Endothelial cell (in vitro differentiated cells): ENCODE measurements around the gene ODAD3. TPM values are rescaled to one million over a fixed set of nuclear protein-coding genes. Genes with fewer than 3 reads are reported as not detected.

Source experiments
- DNase-seq: peaks from one replicate; pipeline ENCODE4 v3.0.0; 2021; ENCODE audit warnings: low spot score
- H3K27ac Mint-ChIP-seq: one replicate; pipeline ENCODE4 v1.8.0; 2021; ENCODE audit warnings: mixed read lengths, inconsistent platforms; ENCODE audit not compliant: unreplicated experiment
- H3K27me3 Mint-ChIP-seq: one replicate; pipeline ENCODE4 v1.8.0; 2021; ENCODE audit warnings: mild to moderate bottlenecking, moderate library complexity, mixed read lengths, inconsistent platforms; ENCODE audit not compliant: unreplicated experiment
- H3K36me3 Mint-ChIP-seq: one replicate; pipeline ENCODE4 v1.8.0; 2021; ENCODE audit warnings: mild to moderate bottlenecking, low read depth, mixed read lengths, inconsistent platforms; ENCODE audit not compliant: unreplicated experiment
- H3K4me1 Mint-ChIP-seq: one replicate; pipeline ENCODE4 v1.8.0; 2021; ENCODE audit warnings: mild to moderate bottlenecking, mixed read lengths, inconsistent platforms; ENCODE audit not compliant: unreplicated experiment
- H3K4me3 Mint-ChIP-seq: one replicate; pipeline ENCODE4 v1.8.0; 2021; ENCODE audit warnings: mild to moderate bottlenecking, mixed read lengths, inconsistent platforms; ENCODE audit not compliant: unreplicated experiment
- H3K9me3 Mint-ChIP-seq: one replicate; pipeline ENCODE4 v1.8.0; 2021; ENCODE audit warnings: mixed read lengths, inconsistent platforms; ENCODE audit not compliant: unreplicated experiment
- total RNA-seq: library from RNA; stranded (reverse); fragmentation: NEBNext Ultra II Directional; extraction: Animal tissue kit (Norgen Biotek cat#: 25700); gene quantifications from one replicate; pipeline ENCODE4 v1.2.1, GENCODE V29; 2021; ENCODE audit not compliant: unreplicated experiment
- TF ChIP-seq, protein P1 (sequence below): fragments of 200-600 bp; sonication (generic); IDR thresholded peaks from one replicate; pipeline ENCODE4 v1.5.0; 2021; ENCODE audit warnings: antibody characterized with exemption; ENCODE audit not compliant: unreplicated experiment

ODAD3 gene
- total RNA-seq, 1 donor from 2014 or later, result 0.64 TPM

DNA sequence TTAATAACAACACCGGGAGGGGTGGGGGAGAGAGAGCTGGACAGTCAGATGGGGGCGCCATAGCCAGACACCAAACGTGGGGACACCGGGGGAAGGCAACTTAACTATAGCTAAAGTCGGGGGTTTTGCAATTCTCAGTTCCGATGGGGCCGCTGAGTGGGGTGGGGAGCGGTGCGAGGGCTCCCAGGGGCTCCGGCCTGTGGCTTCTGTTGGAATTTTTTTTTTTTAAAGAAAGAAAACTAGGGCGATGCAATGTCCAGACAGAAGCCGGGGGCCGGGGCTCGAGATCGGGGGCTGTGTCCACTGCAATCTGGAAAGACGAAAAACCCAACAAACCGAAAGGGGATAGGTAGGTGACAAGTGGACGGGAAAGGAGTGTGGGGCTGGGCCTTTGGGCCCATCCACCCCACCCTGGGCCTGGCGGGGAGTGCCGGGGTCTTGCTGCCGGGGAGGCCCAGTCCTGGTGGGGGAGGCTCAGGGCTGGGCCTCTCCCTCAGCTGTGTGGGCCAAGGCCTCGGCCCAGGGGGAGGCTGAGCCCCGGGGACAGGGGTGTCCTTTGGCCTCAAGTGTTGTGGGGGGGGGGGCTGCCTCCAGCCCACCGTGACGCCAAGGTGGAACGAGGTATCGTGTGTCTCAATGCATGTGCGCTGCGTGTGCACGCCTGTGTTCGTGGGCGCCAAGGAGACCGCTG, 17.8 kb upstream of the ODAD3 start:
- Mint-ChIP-seq H3K4me3 (no peak overlapping the region), H3K27ac (no peak overlapping the region)
- DNase-seq, result no peak

GRCh38 chr19:11451871-11452619, 17.1 kb upstream of the ODAD3 start:
- peaks cover 2% of the 10 kb centered on the region for H3K4me1 Mint-ChIP-seq
- no peak for DNase-seq
- TF ChIP-seq, protein P1, sequence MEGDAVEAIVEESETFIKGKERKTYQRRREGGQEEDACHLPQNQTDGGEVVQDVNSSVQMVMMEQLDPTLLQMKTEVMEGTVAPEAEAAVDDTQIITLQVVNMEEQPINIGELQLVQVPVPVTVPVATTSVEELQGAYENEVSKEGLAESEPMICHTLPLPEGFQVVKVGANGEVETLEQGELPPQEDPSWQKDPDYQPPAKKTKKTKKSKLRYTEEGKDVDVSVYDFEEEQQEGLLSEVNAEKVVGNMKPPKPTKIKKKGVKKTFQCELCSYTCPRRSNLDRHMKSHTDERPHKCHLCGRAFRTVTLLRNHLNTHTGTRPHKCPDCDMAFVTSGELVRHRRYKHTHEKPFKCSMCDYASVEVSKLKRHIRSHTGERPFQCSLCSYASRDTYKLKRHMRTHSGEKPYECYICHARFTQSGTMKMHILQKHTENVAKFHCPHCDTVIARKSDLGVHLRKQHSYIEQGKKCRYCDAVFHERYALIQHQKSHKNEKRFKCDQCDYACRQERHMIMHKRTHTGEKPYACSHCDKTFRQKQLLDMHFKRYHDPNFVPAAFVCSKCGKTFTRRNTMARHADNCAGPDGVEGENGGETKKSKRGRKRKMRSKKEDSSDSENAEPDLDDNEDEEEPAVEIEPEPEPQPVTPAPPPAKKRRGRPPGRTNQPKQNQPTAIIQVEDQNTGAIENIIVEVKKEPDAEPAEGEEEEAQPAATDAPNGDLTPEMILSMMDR, result no peak
- peaks cover 4% of the 10 kb centered on the region for H3K36me3 Mint-ChIP-seq
- no peak overlapping the region for H3K27ac Mint-ChIP-seq
- H3K4me3 Mint-ChIP-seq, result no peak overlapping the region
- H3K9me3 Mint-ChIP-seq, result no peaks in the 10 kb centered on the region
- H3K27me3 Mint-ChIP-seq, result no peaks in the 10 kb centered on the region

More for the DNA sequence above, 17.8 kb upstream of the ODAD3 start:
- peaks cover 2% of the 10 kb centered on the region for H3K4me1 Mint-ChIP-seq
- H3K36me3 Mint-ChIP-seq, result peaks cover 4% of the 10 kb centered on the region
- H3K9me3 Mint-ChIP-seq, result no peaks in the 10 kb centered on the region
- no peaks in the 10 kb centered on the region for H3K27me3 Mint-ChIP-seq
- TF ChIP-seq, protein P1, result no peak

DNA sequence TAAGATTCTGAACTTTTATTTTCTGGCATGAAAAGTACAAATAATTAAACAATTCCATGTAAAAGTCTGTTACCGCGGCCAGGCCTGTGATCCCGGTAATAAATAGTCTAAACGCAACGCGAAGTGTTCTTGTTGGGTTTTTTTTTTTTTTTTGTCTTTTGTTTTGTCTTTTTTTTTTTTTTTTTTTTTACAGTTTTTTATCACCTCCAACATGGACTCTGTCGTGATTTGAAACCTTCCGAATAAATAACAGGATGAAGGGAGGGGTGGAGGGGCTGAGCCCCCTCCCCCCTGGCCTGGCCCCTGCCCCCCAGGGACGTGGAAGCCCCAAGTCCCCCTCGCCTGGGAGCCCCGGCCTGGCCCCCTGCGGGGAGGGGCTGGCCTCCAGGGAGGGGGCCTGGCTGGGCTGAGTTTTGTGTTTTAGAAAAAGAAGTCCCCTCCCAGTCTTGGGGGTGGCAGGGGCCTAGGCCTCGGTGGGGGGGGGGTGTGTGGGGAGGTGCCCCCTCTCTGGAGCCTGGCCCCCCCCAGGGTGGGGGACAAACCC, 16.5 kb upstream of the ODAD3 start:
- Mint-ChIP-seq H3K4me1 (peaks cover 2% of the 10 kb centered on the region), H3K9me3 (no peaks in the 10 kb centered on the region), H3K27ac (no peak overlapping the region), H3K27me3 (peaks cover 2% of the 10 kb centered on the region), H3K36me3 (peaks cover 4% of the 10 kb centered on the region), H3K4me3 (no peak overlapping the region)
- TF ChIP-seq, protein P1, result no peak
- no peak for DNase-seq

DNA sequence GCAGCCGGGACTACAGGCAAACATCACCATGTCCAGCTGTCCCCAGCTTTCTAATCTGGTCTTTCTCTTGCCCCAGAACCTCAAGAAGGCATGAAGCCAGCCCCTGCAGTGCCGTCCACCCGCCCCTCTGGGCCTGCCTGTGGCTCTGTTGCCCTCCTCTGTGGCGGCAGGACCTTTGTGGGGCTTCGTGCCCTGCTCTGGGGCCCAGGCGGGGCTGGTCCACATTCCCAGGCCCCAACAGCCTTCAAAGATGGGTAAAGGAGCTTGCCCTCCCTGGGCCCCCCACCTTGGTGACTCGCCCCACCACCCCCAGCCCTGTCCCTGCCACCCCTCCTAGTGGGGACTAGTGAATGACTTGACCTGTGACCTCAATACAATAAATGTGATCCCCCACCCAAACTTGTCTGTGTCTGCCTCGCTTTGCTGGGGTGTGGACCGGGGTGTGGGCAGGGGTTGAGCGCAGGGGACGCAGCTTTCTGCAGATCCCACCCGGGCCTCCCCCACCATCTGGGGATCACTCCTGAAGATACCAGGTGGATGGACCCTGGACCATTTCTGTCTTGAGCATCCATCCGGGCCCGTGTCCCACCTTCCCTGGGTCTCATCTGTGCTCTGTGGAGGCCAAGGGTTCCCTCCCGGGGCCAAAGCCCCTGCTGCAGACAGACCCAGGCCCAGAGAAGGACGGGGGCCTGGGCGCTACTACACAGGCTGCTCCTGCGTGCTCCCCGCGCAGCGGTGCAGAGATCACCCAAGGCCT, 15.8 kb upstream of the ODAD3 start:
- Mint-ChIP-seq H3K27ac (peak overlapping the region; percentile 30), H3K4me3 (no peak overlapping the region), H3K36me3 (peaks cover 4% of the 10 kb centered on the region), H3K4me1 (peaks cover 2% of the 10 kb centered on the region), H3K9me3 (no peaks in the 10 kb centered on the region), H3K27me3 (peaks cover 2% of the 10 kb centered on the region)
- DNase-seq, result no peak
- TF ChIP-seq, protein P1, result no peak
